Endometrium (tissue), 2 donors: Measurements from ENCODE around the gene MAPK14.

Source experiments
- FAIRE-seq: peaks from 2 replicates; lab custom pipeline; 2012; peaks lifted over from hg19 to GRCh38; lab: Jason Lieb, UNC
- donor health status: control.
- donor health status: control.

The MAPK14 gene

GRCh38 chr6:36138667-36139066 lies 111.1 kb downstream of the MAPK14 start:
- no peak for FAIRE-seq

GRCh38 chr6:36139431-36139830 lies 111.8 kb downstream of the MAPK14 start:
- no peak for FAIRE-seq

GRCh38 chr6:36139991-36140710 lies 112.5 kb downstream of the MAPK14 start:
- FAIRE-seq = no peak

- FAIRE-seq = no peak
These were observed 113.5 kb downstream of the MAPK14 start for GRCh38 chr6:36141091-36141490.

GRCh38 chr6:36141961-36142360 lies 114.4 kb downstream of the MAPK14 start:
- no peak for FAIRE-seq

GRCh38 chr6:36142971-36143838 lies 115.6 kb downstream of the MAPK14 start:
- no peak for FAIRE-seq

- no peak for FAIRE-seq
These were observed 117.9 kb downstream of the MAPK14 start for GRCh38 chr6:36145495-36145894.

GRCh38 chr6:36147294-36147693 lies 119.7 kb downstream of the MAPK14 start:
- no peak for FAIRE-seq

- no peak for FAIRE-seq
These were observed 121.9 kb downstream of the MAPK14 start for GRCh38 chr6:36149476-36149875.

- no peak for FAIRE-seq
These were observed 122.7 kb downstream of the MAPK14 start for GRCh38 chr6:36150283-36150682.

GRCh38 chr6:36154286-36154685 lies 126.7 kb downstream of the MAPK14 start:
- no peak for FAIRE-seq

GRCh38 chr6:36155662-36156061 lies 128.1 kb downstream of the MAPK14 start:
- FAIRE-seq = no peak

- FAIRE-seq = no peak
These were observed 132.6 kb downstream of the MAPK14 start for GRCh38 chr6:36160147-36160760.
